Left lung (tissue), 14 donors: Measurements from ENCODE around the gene VPS35. TPM values are rescaled to one million over a fixed set of nuclear protein-coding genes. Genes with fewer than 3 reads are reported as not detected.

Experiments
- ATAC-seq: fragments of 200-7000 bp; cut with Tn5 transposase; one replicate; pipeline ENCODE4 v1.9.1; 2020; ENCODE audit warnings: moderate library complexity
- DNase-seq, 4 donors: peaks; one replicate each; pipeline ENCODE4 v3.0.0-alpha.2; 2013 to 2020
- H3K27ac ChIP-seq, 2 donors: fragments of 200-600 bp; sonication (generic) in 1 of 2; one replicate each; pipeline versions ENCODE4 v1.5.0 to v1.8.0; 2020 to 2021
- H3K27me3 ChIP-seq, 2 donors: fragments of 200-600 bp; sonication (generic) in 1 of 2; one replicate each; pipeline versions ENCODE4 v1.5.0 to v1.8.0; 2020 to 2021
- H3K36me3 ChIP-seq, 2 donors: fragments of 200-600 bp; sonication (generic) in 1 of 2; one replicate each; pipeline versions ENCODE4 v1.5.0 to v1.8.0; 2020 to 2021
- H3K4me1 ChIP-seq, 2 donors: fragments of 200-600 bp; one replicate each; pipeline ENCODE4 v1.8.0; 2021
- H3K4me3 ChIP-seq, 2 donors: fragments of 200-600 bp; sonication (generic) in 1 of 2; one replicate each; pipeline versions ENCODE4 v1.5.0 to v1.8.0; 2020 to 2021; ENCODE audit warnings: mild to moderate bottlenecking in 1 of 2
- H3K9me3 ChIP-seq, 2 donors: fragments of 200-600 bp; sonication (generic) in 1 of 2; one replicate each; pipeline versions ENCODE4 v1.5.0 to v1.8.0; 2020 to 2021
- CTCF ChIP-seq, 2 donors: fragments of 200-600 bp; sonication (generic) in 1 of 2; IDR thresholded peaks; one replicate each; pipeline versions ENCODE4 v1.5.0 to v1.8.0; 2021; ENCODE audit warnings: antibody characterized with exemption in 2 of 2
- intact Hi-C, 2 donors: fragments of 100-400 bp; cut with DNase I; formaldehyde crosslinking; loops; one replicate each; pipeline versions ENCODE4 v1.11.2 to v1.14.2; 2022
- long read RNA-seq, 12 donors: library from polyadenylated mRNA in 2 of 12; unstranded in 2 of 12; transcript quantifications; one replicate each; pipeline ENCODE4 v2.0.0 and lab custom pipeline, GENCODE V29; 2019 to 2026
- polyA plus RNA-seq, 6 donors: library from polyadenylated mRNA; unstranded; fragments of 120-200 nt; gene quantifications; one replicate each; pipeline ENCODE4 v1.2.1, GENCODE V29; 2013; ENCODE audit not compliant: insufficient read length in 6 of 6
- total RNA-seq, 2 donors: library from RNA; stranded (reverse); fragmentation: NEBNext Ultra II Directional; extraction: Animal tissue kit (Norgen Biotek cat#: 25700); gene quantifications; one replicate each; pipeline ENCODE4 v1.2.1, GENCODE V29; 2021
- donor health status: DM: no; HTN: yes; CAD: no.
- donor health status: DM: no; HTN: no; CAD: no.

The VPS35 gene
- total RNA-seq (100 to 1,000 TPM; 102 to 116 TPM), polyA plus RNA-seq (100 to 1,000 TPM; 115 to 161 (median 147) TPM)
- long read RNA-seq, donor 1, full-length matches to known transcripts, result 22 of 142 reads
- long read RNA-seq, donor 1, partial matches to known transcripts, result 120 of 142 reads
- long read RNA-seq, donor 1, other reads (novel, unspliced or antisense), result 0 of 142 reads
- long read RNA-seq, donor 2, full-length matches to known transcripts, result 19 of 96 reads
- long read RNA-seq, donor 2, partial matches to known transcripts, result 77 of 96 reads
- long read RNA-seq, donor 2, other reads (novel, unspliced or antisense), result 0 of 96 reads
- long read RNA-seq, donor 3, full-length matches to known transcripts, result 19 of 105 reads
- long read RNA-seq, donor 3, partial matches to known transcripts, result 86 of 105 reads
- long read RNA-seq, donor 3, other reads (novel, unspliced or antisense), result 0 of 105 reads
- long read RNA-seq, donor 4, full-length matches to known transcripts, result 13 of 35 reads
- long read RNA-seq, donor 4, partial matches to known transcripts, result 22 of 35 reads
- long read RNA-seq, donor 4, other reads (novel, unspliced or antisense), result 0 of 35 reads
- long read RNA-seq, donor 5, full-length matches to known transcripts, result 15 of 72 reads
- long read RNA-seq, donor 5, partial matches to known transcripts, result 57 of 72 reads
- long read RNA-seq, donor 5, other reads (novel, unspliced or antisense), result 0 of 72 reads
- long read RNA-seq, donor 6, full-length matches to known transcripts, result 26 of 63 reads
- long read RNA-seq, donor 6, partial matches to known transcripts, result 37 of 63 reads
- long read RNA-seq, donor 6, other reads (novel, unspliced or antisense), result 0 of 63 reads
- long read RNA-seq, donor 7, full-length matches to known transcripts, result 13 of 47 reads
- long read RNA-seq, donor 7, partial matches to known transcripts, result 34 of 47 reads
- long read RNA-seq, donor 7, other reads (novel, unspliced or antisense), result 0 of 47 reads
- long read RNA-seq, donor 8, full-length matches to known transcripts, result 18 of 76 reads
- long read RNA-seq, donor 8, partial matches to known transcripts, result 58 of 76 reads
- long read RNA-seq, donor 8, other reads (novel, unspliced or antisense), result 0 of 76 reads
- long read RNA-seq, donor 9, result 0 reads
- long read RNA-seq, donor 10, full-length matches to known transcripts, result 4 of 19 reads
- long read RNA-seq, donor 10, partial matches to known transcripts, result 11 of 19 reads
- long read RNA-seq, donor 10, other reads (novel, unspliced or antisense), result 4 of 19 reads
- long read RNA-seq, donor 11, result 0 reads
- long read RNA-seq, donor 12, full-length matches to known transcripts, result 13 of 54 reads
- long read RNA-seq, donor 12, partial matches to known transcripts, result 41 of 54 reads
- long read RNA-seq, donor 12, other reads (novel, unspliced or antisense), result 0 of 54 reads

GRCh38 chr16:46688654-46689364, at the start of gene VPS35:
Gene VPS35, minus strand, starts transcription at chr16:46689178. Its CDS starts 45 bp downstream, at chr16:46689133.
- intact Hi-C loops, result no loop called here
- peaks cover 16 to 53% of the 10 kb centered on the region in 2 donors for H3K4me1 ChIP-seq
- H3K4me3 ChIP-seq, result peak within 1 kb of the TSS; percentile 86 to 87
- H3K27me3 ChIP-seq, result no peaks in the 10 kb centered on the region
- DNase-seq, result peak in 3 of 4 donors; percentile 99 to 100 (median 99)
- peak within 1 kb of the TSS; percentile 93 to 94 for H3K27ac ChIP-seq
- TF ChIP-seq CTCF (IDR thresholded peaks at IDR 0.05), result no peak
- H3K36me3 ChIP-seq, result no peaks in the 10 kb centered on the region
- no peaks in the 10 kb centered on the region for H3K9me3 ChIP-seq
- peak; percentile 93 for ATAC-seq

- no peak for DNase-seq
- H3K4me3 ChIP-seq, result no peak overlapping the region
- no peaks in the 10 kb centered on the region for H3K36me3 ChIP-seq
- no peak overlapping the region for H3K27ac ChIP-seq
- TF ChIP-seq CTCF (IDR thresholded peaks at IDR 0.05), result no peak
- H3K27me3 ChIP-seq, result no peaks in the 10 kb centered on the region
- ATAC-seq, result no peak
- H3K9me3 ChIP-seq, result no peaks in the 10 kb centered on the region
- peaks cover 0 to 1% of the 10 kb centered on the region in 2 donors for H3K4me1 ChIP-seq
- intact Hi-C loops, result no loop called here
Observed at GRCh38 chr16:46737621-46738214, 48.7 kb upstream of the VPS35 start.

GRCh38 chr16:46736695-46737094, 47.7 kb upstream of the VPS35 start:
- no peak overlapping the region for H3K27ac ChIP-seq
- H3K27me3 ChIP-seq, result no peaks in the 10 kb centered on the region
- no peak overlapping the region for H3K4me3 ChIP-seq
- no peaks in the 10 kb centered on the region for H3K36me3 ChIP-seq
- no peak for DNase-seq
- intact Hi-C loops, result no loop called here
- no peaks in the 10 kb centered on the region for H3K9me3 ChIP-seq
- no peak for TF ChIP-seq CTCF (IDR thresholded peaks at IDR 0.05)
- H3K4me1 ChIP-seq, result no peaks in the 10 kb centered on the region
- ATAC-seq, result no peak

- H3K27ac ChIP-seq, result no peak overlapping the region
- DNase-seq (no peak), ATAC-seq (no peak)
- no peaks in the 10 kb centered on the region for H3K9me3 ChIP-seq
- no peaks in the 10 kb centered on the region for H3K27me3 ChIP-seq
- H3K4me1 ChIP-seq, result no peaks in the 10 kb centered on the region
- intact Hi-C loops, result no loop called here
- no peak overlapping the region for H3K4me3 ChIP-seq
- H3K36me3 ChIP-seq, result no peaks in the 10 kb centered on the region
- TF ChIP-seq CTCF (IDR thresholded peaks at IDR 0.05), result no peak
Observed at GRCh38 chr16:46733319-46733830, 44.4 kb upstream of the VPS35 start.
